ENCODE measurements around the gene SCN5A. TPM values are rescaled to one million over a fixed set of nuclear protein-coding genes. Genes with fewer than 3 reads are reported as not detected.

The SCN5A gene
- total and polyA plus RNA-seq, 2 experiments from 2014 or later: 10.2 to 10.6 TPM

DNA sequence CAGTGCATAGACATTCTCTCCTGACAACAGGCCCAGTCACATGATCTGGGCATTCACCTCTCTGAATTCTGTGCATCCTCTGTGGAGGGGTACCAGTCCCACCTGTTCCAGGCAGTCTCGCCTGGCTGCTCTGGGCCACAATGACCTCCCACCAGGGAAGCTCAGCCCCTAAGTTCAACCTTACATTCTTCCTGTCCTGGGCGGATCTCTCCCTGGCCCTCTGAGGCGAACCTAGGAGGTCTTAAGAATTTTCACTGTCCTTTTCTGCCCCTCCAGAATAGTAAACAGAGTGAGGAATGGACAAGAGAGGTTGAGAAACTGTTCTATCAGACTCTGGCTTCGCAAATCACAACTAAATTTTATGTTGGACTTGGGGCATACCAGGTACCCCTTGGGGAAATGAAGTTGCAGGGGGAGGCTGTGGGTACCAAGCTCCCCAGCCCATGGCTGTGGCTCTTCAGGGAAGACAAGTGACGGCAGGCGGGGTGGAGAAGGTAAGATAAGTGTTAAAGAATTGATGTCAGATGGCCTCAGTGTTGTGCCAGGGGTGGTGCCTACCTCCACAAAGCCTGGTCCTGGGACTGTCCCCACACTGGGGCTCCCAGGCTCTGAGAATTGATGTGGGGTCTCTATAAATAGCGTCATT lies 5.3 kb downstream of the SCN5A start:
- no peak for DNase-seq (ENCODE audit: low spot score)
- ATAC-seq: no peak

More for the DNA sequence above, 5.3 kb downstream of the SCN5A start:
- Histone ChIP-seq H3K79me2 (replicated peaks; ENCODE audit: insufficient read depth) (peaks cover 5% of the 10 kb centered on the region; the same call in 1 of the 2 replicates), H3F3A (replicated peaks; ENCODE audit: low read depth) (no peaks in the 10 kb centered on the region), H3K27me3 (ENCODE audit: insufficient read depth) (peaks cover 19% of the 10 kb centered on the region), H2AFZ (no peak overlapping the region), H3K27ac (ENCODE audit: low read depth) (no peak overlapping the region), H3K4me2 (no peak overlapping the region), H3K36me3 (ENCODE audit: insufficient read depth) (no peaks in the 10 kb centered on the region), H3K9me2 (ENCODE audit: insufficient read depth) (no peaks in the 10 kb centered on the region), H4K20me1 (replicated peaks; ENCODE audit: insufficient read depth) (peaks cover 8% of the 10 kb centered on the region), H3K4me3 (no peak overlapping the region), H3K4me1 (ENCODE audit: insufficient read depth) (peaks cover 20% of the 10 kb centered on the region; the same call in 1 of the 2 replicates)
- Mint-ChIP-seq H3K9me3 (no peaks in the 10 kb centered on the region), H3K36me3 (ENCODE audit: low read depth) (no peaks in the 10 kb centered on the region), H3K27me3 (ENCODE audit: insufficient read depth, low read depth, poor library complexity) (peaks cover 6% of the 10 kb centered on the region), H3K27ac (no peak overlapping the region), H3K4me1 (peaks cover 24% of the 10 kb centered on the region), H3K4me3 (no peak overlapping the region)
- TF ChIP-seq ZNF114 (CRISPR knock-in tag; IDR thresholded peaks at IDR 0.05): no peak
- TF ChIP-seq ZNF331 (CRISPR knock-in tag; IDR thresholded peaks at IDR 0.05; ENCODE audit: low read depth): no peak
- no peak for TF ChIP-seq EZH2 (IDR thresholded peaks at IDR 0.05; ENCODE audit: low read depth, unreplicated experiment)
- TF ChIP-seq, protein P1, sequence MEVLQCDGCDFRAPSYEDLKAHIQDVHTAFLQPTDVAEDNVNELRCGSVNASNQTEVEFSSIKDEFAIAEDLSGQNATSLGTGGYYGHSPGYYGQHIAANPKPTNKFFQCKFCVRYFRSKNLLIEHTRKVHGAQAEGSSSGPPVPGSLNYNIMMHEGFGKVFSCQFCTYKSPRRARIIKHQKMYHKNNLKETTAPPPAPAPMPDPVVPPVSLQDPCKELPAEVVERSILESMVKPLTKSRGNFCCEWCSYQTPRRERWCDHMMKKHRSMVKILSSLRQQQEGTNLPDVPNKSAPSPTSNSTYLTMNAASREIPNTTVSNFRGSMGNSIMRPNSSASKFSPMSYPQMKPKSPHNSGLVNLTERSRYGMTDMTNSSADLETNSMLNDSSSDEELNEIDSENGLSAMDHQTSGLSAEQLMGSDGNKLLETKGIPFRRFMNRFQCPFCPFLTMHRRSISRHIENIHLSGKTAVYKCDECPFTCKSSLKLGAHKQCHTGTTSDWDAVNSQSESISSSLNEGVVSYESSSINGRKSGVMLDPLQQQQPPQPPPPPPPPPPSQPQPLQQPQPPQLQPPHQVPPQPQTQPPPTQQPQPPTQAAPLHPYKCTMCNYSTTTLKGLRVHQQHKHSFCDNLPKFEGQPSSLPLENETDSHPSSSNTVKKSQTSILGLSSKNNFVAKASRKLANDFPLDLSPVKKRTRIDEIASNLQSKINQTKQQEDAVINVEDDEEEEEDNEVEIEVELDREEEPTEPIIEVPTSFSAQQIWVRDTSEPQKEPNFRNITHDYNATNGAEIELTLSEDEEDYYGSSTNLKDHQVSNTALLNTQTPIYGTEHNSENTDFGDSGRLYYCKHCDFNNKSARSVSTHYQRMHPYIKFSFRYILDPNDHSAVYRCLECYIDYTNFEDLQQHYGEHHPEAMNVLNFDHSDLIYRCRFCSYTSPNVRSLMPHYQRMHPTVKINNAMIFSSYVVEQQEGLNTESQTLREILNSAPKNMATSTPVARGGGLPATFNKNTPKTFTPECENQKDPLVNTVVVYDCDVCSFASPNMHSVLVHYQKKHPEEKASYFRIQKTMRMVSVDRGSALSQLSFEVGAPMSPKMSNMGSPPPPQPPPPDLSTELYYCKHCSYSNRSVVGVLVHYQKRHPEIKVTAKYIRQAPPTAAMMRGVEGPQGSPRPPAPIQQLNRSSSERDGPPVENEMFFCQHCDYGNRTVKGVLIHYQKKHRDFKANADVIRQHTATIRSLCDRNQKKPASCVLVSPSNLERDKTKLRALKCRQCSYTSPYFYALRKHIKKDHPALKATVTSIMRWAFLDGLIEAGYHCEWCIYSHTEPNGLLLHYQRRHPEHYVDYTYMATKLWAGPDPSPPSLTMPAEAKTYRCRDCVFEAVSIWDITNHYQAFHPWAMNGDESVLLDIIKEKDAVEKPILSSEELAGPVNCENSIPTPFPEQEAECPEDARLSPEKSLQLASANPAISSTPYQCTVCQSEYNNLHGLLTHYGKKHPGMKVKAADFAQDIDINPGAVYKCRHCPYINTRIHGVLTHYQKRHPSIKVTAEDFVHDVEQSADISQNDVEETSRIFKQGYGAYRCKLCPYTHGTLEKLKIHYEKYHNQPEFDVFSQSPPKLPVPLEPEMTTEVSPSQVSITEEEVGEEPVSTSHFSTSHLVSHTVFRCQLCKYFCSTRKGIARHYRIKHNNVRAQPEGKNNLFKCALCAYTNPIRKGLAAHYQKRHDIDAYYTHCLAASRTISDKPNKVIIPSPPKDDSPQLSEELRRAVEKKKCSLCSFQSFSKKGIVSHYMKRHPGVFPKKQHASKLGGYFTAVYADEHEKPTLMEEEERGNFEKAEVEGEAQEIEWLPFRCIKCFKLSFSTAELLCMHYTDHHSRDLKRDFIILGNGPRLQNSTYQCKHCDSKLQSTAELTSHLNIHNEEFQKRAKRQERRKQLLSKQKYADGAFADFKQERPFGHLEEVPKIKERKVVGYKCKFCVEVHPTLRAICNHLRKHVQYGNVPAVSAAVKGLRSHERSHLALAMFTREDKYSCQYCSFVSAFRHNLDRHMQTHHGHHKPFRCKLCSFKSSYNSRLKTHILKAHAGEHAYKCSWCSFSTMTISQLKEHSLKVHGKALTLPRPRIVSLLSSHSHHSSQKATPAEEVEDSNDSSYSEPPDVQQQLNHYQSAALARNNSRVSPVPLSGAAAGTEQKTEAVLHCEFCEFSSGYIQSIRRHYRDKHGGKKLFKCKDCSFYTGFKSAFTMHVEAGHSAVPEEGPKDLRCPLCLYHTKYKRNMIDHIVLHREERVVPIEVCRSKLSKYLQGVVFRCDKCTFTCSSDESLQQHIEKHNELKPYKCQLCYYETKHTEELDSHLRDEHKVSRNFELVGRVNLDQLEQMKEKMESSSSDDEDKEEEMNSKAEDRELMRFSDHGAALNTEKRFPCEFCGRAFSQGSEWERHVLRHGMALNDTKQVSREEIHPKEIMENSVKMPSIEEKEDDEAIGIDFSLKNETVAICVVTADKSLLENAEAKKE (CRISPR knock-in tag; IDR thresholded peaks at IDR 0.05): no peak
- TF ChIP-seq CREB1 (CRISPR knock-in tag; IDR thresholded peaks at IDR 0.05; ENCODE audit: low read depth): no peak
- TF ChIP-seq POLR2AphosphoS5 (IDR thresholded peaks at IDR 0.05; ENCODE audit: low read depth): no peak
- TF ChIP-seq STAT1 (IDR thresholded peaks at IDR 0.05; ENCODE audit: unreplicated experiment): no peak
- no peak for TF ChIP-seq EZH2phosphoT487 (IDR thresholded peaks at IDR 0.05; ENCODE audit: unreplicated experiment)
- TF ChIP-seq, protein P2, sequence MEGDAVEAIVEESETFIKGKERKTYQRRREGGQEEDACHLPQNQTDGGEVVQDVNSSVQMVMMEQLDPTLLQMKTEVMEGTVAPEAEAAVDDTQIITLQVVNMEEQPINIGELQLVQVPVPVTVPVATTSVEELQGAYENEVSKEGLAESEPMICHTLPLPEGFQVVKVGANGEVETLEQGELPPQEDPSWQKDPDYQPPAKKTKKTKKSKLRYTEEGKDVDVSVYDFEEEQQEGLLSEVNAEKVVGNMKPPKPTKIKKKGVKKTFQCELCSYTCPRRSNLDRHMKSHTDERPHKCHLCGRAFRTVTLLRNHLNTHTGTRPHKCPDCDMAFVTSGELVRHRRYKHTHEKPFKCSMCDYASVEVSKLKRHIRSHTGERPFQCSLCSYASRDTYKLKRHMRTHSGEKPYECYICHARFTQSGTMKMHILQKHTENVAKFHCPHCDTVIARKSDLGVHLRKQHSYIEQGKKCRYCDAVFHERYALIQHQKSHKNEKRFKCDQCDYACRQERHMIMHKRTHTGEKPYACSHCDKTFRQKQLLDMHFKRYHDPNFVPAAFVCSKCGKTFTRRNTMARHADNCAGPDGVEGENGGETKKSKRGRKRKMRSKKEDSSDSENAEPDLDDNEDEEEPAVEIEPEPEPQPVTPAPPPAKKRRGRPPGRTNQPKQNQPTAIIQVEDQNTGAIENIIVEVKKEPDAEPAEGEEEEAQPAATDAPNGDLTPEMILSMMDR (conservative IDR thresholded peaks at IDR 0.05; ENCODE audit: low read depth in 2 of 2): no peak
- TF ChIP-seq, protein P3, sequence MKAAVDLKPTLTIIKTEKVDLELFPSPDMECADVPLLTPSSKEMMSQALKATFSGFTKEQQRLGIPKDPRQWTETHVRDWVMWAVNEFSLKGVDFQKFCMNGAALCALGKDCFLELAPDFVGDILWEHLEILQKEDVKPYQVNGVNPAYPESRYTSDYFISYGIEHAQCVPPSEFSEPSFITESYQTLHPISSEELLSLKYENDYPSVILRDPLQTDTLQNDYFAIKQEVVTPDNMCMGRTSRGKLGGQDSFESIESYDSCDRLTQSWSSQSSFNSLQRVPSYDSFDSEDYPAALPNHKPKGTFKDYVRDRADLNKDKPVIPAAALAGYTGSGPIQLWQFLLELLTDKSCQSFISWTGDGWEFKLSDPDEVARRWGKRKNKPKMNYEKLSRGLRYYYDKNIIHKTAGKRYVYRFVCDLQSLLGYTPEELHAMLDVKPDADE (IDR thresholded peaks at IDR 0.05): no peak
- TF ChIP-seq JUNB (IDR thresholded peaks at IDR 0.05; ENCODE audit: unreplicated experiment): no peak
- TF ChIP-seq, protein P4, sequence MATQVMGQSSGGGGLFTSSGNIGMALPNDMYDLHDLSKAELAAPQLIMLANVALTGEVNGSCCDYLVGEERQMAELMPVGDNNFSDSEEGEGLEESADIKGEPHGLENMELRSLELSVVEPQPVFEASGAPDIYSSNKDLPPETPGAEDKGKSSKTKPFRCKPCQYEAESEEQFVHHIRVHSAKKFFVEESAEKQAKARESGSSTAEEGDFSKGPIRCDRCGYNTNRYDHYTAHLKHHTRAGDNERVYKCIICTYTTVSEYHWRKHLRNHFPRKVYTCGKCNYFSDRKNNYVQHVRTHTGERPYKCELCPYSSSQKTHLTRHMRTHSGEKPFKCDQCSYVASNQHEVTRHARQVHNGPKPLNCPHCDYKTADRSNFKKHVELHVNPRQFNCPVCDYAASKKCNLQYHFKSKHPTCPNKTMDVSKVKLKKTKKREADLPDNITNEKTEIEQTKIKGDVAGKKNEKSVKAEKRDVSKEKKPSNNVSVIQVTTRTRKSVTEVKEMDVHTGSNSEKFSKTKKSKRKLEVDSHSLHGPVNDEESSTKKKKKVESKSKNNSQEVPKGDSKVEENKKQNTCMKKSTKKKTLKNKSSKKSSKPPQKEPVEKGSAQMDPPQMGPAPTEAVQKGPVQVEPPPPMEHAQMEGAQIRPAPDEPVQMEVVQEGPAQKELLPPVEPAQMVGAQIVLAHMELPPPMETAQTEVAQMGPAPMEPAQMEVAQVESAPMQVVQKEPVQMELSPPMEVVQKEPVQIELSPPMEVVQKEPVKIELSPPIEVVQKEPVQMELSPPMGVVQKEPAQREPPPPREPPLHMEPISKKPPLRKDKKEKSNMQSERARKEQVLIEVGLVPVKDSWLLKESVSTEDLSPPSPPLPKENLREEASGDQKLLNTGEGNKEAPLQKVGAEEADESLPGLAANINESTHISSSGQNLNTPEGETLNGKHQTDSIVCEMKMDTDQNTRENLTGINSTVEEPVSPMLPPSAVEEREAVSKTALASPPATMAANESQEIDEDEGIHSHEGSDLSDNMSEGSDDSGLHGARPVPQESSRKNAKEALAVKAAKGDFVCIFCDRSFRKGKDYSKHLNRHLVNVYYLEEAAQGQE (IDR thresholded peaks at IDR 0.05; ENCODE audit: unreplicated experiment): no peak
- no peak for TF ChIP-seq NANOG (IDR thresholded peaks at IDR 0.05; ENCODE audit: borderline replicate concordance)
